NT2/D1 (cell line): ENCODE measurements around the gene PLXNA4.
"Not testable (repeated sequence)": the region's sequence is repeated elsewhere in the genome, so short reads cannot be mapped to it uniquely, and the experiment has no call there.

Source experiments
- DNase-seq: peaks from one replicate; pipeline ENCODE4 v3.0.0-alpha.2; 2011; ENCODE audit warnings: low read depth, low spot score
- H3K27me3 ChIP-seq: 2 replicates; pipeline ENCODE4 v1.6.0; 2011; ENCODE audit warnings: mild to moderate bottlenecking; ENCODE audit not compliant: insufficient read length, insufficient read depth
- H3K36me3 ChIP-seq: 2 replicates; pipeline ENCODE4 v1.6.1; 2011; ENCODE audit warnings: mild to moderate bottlenecking, low read length, mixed read lengths; ENCODE audit not compliant: insufficient read depth, insufficient read length
- H3K4me1 ChIP-seq: 2 replicates; pipeline ENCODE4 v1.5.1; 2011; ENCODE audit not compliant: insufficient read depth, insufficient read length
- H3K4me3 ChIP-seq: 2 replicates; pipeline ENCODE4 v1.5.1; 2011; ENCODE audit warnings: low read depth; ENCODE audit not compliant: insufficient read length
- H3K9ac ChIP-seq: 2 replicates; pipeline ENCODE4 v1.6.0; 2011; ENCODE audit warnings: low read depth; ENCODE audit not compliant: insufficient read length
- H3K9me3 ChIP-seq: 2 replicates; pipeline ENCODE4 v1.5.1; 2011; ENCODE audit warnings: mild to moderate bottlenecking, low read length; ENCODE audit not compliant: insufficient read depth
- SUZ12 ChIP-seq: IDR thresholded peaks from 2 replicates; pipeline ENCODE4 v1.6.1; 2011; ENCODE audit not compliant: insufficient read length, insufficient read depth; ENCODE audit errors: extremely low read depth
- YY1 ChIP-seq: IDR thresholded peaks from 2 replicates; pipeline ENCODE4 v1.6.1; 2011; ENCODE audit not compliant: insufficient read length, insufficient read depth
- ZNF274 ChIP-seq: IDR thresholded peaks from 2 replicates; pipeline ENCODE4 v1.6.1; 2011; ENCODE audit warnings: mild to moderate bottlenecking, low read depth, low read length

The PLXNA4 gene

DNA sequence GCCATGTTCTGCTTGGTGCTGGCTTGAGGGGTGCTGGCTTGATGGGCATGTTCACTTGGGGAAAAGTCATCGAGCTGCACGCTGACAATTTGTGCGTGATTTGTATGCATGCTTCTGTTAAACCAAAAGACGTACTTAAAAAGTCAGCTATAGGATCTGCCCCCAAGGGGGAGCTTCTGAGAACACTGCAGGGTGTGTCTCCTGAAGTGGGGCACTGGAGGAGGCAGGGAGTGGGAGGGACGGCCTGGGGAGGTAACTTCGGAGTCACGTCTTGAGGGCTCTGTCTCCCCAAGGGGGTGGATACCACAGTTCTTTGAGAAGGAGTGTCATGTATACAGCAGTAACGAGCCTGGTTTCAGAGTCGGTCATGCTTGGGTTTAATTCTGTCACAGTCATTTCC lies 406.5 kb downstream of the PLXNA4 start:
- Histone ChIP-seq H3K9ac (no peak overlapping the region), H3K4me3 (no peak overlapping the region), H3K36me3 (no peaks in the 10 kb centered on the region), H3K4me1 (peaks cover 3% of the 10 kb centered on the region), H3K27me3 (no peaks in the 10 kb centered on the region), H3K9me3 (no peaks in the 10 kb centered on the region)
- TF ChIP-seq SUZ12 (no peak), ZNF274 (no peak), YY1 (no peak)
- DNase-seq = no peak

DNA sequence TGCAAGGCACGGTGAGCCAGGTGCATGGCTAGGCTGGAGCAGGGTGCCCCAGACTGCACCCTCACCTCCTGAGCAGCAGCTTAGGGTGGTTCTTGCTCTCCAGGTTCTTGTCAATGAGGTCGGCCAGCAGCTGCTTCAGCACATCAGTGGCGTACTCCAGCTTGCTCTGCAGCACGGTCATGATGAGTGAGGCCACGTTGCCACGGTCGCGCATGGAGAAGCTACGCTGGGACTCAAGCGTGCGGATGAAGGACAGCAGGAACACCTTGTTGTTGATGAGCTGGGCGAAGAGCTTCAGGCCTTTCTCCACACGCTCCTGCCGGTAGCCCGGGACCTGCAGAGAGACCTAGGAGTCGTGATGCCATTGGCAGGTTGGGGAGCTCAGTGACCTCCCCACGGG lies 408.0 kb downstream of the PLXNA4 start:
- peaks cover 3% of the 10 kb centered on the region for H3K4me1 ChIP-seq
- no peak for TF ChIP-seq SUZ12
- TF ChIP-seq ZNF274 = no peak
- TF ChIP-seq YY1 = no peak
- no peaks in the 10 kb centered on the region for H3K36me3 ChIP-seq
- H3K4me3 ChIP-seq = no peak overlapping the region
- H3K27me3 ChIP-seq = no peaks in the 10 kb centered on the region
- DNase-seq = no peak
- H3K9me3 ChIP-seq = no peaks in the 10 kb centered on the region
- no peak overlapping the region for H3K9ac ChIP-seq

DNA sequence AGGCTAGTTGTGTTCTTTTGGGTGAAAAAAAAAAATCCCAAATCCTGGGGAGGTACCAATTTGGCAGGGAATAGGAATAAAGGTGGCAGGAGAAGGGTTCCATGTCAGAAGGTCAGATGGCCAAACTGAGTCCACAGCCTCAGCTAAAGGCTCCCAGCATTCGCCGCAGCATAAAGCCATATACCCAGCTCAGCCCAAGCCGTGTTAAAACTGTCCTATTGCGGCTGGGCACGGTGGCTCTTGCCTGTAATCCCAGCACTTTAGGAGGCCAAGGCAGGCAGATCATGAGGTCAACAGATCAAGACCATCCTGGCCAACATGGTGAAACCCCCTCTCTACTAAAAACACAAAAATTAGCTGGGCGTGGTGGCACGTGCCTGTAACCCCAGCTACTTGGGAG lies 410.6 kb downstream of the PLXNA4 start:
- not testable (repeated sequence) for H3K4me3 ChIP-seq, H3K9ac ChIP-seq, H3K9me3 ChIP-seq, H3K27me3 ChIP-seq, H3K36me3 ChIP-seq, H3K4me1 ChIP-seq, DNase-seq

DNA sequence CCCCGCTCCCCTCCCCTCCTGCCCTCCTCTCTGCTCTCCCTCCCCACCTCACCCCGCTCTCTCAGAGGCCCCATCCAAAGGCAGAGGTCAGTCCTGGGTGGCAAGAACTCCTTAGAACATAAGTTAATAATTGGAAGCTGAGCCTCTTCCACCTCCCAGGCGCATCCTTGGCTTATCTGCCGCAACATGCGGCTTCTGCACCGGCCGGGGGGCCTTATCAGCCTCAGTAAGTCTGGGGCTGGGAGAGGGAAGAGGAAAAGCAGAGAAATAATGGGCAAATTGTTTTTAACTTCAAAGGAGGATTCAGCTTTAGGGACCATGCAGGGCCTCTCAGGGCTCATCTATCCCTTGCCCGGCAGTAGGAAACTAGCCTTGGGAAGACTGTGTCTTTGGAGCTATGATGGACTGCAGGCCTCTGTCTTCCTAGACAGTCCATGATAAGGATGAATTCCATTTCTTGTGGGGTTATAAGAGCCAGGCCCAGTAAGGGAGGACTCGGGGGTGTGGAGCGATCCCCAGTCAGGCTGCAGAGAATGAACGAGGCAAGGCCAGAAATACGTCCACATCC lies 411.6 kb downstream of the PLXNA4 start:
- Histone ChIP-seq H3K9ac (no peak overlapping the region), H3K9me3 (no peaks in the 10 kb centered on the region), H3K27me3 (no peaks in the 10 kb centered on the region), H3K36me3 (no peaks in the 10 kb centered on the region), H3K4me1 (peaks cover 4% of the 10 kb centered on the region), H3K4me3 (no peak overlapping the region)
- TF ChIP-seq YY1 = no peak
- no peak for TF ChIP-seq SUZ12
- TF ChIP-seq ZNF274 = no peak
- DNase-seq = no peak

DNA sequence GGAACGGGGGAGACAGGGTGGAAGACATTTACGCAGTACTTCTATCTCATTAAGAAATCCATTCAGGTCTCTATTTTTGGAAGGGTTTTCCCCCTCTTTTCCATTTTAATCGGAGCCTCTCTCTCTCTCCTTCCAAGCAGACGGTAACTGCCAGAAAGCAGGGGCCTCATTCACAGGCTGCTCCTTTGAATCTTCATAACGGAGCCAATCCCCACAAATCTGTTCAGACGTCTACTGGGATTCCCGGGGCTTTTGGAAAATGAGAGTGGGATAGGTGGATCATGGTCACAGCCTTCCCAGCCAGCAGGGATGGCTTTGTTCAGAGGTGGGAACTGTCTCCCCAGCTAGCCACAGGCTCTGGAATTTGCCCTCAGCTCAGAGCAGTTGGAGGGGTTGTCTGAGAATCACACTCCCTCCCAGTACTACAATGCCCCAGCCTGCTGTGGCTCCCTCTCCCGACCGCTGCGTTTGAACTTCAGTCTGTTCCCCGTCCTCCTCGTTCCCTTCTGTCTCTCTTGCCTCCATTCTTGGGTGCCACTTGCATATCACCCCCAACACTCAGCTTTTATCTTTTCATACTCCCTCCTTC lies 413.6 kb downstream of the PLXNA4 start:
- Histone ChIP-seq H3K36me3 (no peaks in the 10 kb centered on the region), H3K9me3 (no peaks in the 10 kb centered on the region), H3K4me3 (no peak overlapping the region), H3K9ac (no peak overlapping the region), H3K27me3 (no peaks in the 10 kb centered on the region), H3K4me1 (peaks cover 4% of the 10 kb centered on the region)
- DNase-seq = no peak
- TF ChIP-seq SUZ12 = no peak
- TF ChIP-seq YY1 = no peak
- TF ChIP-seq ZNF274 = no peak

DNA sequence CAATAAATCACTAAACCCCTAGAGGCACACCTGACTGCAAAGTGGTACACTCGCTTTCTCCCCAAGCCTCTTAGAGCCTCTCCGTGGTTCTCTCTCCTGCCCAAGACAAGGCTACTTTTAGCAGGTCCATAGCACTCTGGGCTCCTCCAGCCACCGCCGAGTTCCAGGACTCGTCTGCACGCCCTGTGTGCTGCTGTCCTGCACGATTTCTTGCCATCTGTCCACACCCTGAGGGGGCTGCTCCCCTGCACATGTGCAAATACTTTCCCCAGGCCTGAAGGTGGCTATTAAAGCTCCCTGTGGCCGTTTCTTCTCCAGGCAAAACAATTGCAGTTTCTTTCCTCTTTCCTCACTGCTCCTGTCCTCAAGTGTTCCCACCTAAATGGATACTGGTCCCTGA lies 414.3 kb downstream of the PLXNA4 start:
- no peaks in the 10 kb centered on the region for H3K36me3 ChIP-seq
- H3K9ac ChIP-seq = no peak overlapping the region
- no peak overlapping the region for H3K4me3 ChIP-seq
- H3K9me3 ChIP-seq = no peaks in the 10 kb centered on the region
- H3K4me1 ChIP-seq = peaks cover 5% of the 10 kb centered on the region
- DNase-seq = no peak
- no peaks in the 10 kb centered on the region for H3K27me3 ChIP-seq
- TF ChIP-seq ZNF274 = no peak
- TF ChIP-seq YY1 = no peak
- TF ChIP-seq SUZ12 = no peak

DNA sequence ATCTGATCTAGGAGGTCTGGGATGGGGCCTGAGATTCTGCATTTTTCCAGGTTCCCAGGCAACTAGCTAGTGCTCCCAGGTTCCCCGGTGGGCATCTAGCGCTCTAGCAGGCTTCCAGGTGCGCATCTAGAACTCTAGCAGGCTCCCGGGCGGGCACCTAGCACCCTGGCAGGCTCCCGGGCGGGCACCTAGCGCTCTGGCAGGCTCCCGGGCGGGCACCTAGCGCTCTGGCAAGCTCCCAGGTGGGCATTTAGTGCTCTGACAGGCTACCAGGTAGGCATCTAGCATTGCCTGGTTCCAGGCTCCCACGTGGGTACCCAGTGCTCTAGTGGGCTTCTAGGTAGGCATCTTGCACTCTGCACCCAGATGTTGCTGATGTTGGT lies 414.7 kb downstream of the PLXNA4 start:
- Histone ChIP-seq H3K9me3 (no peaks in the 10 kb centered on the region), H3K4me3 (no peak overlapping the region), H3K9ac (no peak overlapping the region), H3K36me3 (no peaks in the 10 kb centered on the region), H3K4me1 (peaks cover 7% of the 10 kb centered on the region), H3K27me3 (no peaks in the 10 kb centered on the region)
- TF ChIP-seq ZNF274 = no peak
- no peak for TF ChIP-seq YY1
- no peak for TF ChIP-seq SUZ12
- no peak for DNase-seq
